A549 (cell line): ENCODE data around the gene SLC45A3. TPM values are rescaled to one million over a fixed set of nuclear protein-coding genes. Genes with fewer than 3 reads are reported as not detected.

Source experiments
- ATAC-seq, 2 experiments: fragments of 200-7000 bp in 1 of 2; fragments of >200 bp in 1 of 2; cut with Nextera tagmentation in 1 of 2; cut with Tn5 transposase in 1 of 2; 3 replicates each; pipeline versions ENCODE4 v1.8.0 to v1.9.1; 2018 to 2020; ENCODE audit warnings: mild to moderate bottlenecking in 1 of 2, moderate library complexity in 1 of 2
- CTCF ChIA-PET: fragments of 300-600 bp; sonication (Branson Sonifier 250); formaldehyde crosslinking; extraction: SDS; loops from one replicate; lab custom pipeline; 2021; ENCODE audit warnings: antibody characterized with exemption, inconsistent platforms; lab: Yijun Ruan, JAX
- POLR2A ChIA-PET: fragments of 350-600 bp; formaldehyde crosslinking; extraction: SDS; loops from one replicate; lab custom pipeline; 2021; ENCODE audit warnings: antibody characterized with exemption, inconsistent platforms; lab: Yijun Ruan, JAX
- DNase-seq, 2 experiments: peaks; one replicate each; pipeline versions ENCODE4 v3.0.0 to v3.0.0-alpha.2; 2011 to 2016; ENCODE audit warnings: low read depth in 1 of 2, low spot score in 1 of 2
- FAIRE-seq: peaks from 2 replicates; lab custom pipeline; 2011; peaks lifted over from hg19 to GRCh38; lab: Jason Lieb, UNC
- H3K27ac ChIP-seq, 2 experiments: fragments of >200 bp; sonication (Bioruptor Twin); formaldehyde crosslinking; 3 replicates each; pipeline ENCODE4 v1.5.1; 2016 to 2017
- H3K4me1 ChIP-seq: fragments of >200 bp; sonication (Bioruptor Twin); formaldehyde crosslinking; 3 replicates; pipeline ENCODE4 v1.6.1; 2016
- H3K4me2 ChIP-seq: fragments of >200 bp; sonication (Bioruptor Twin); formaldehyde crosslinking; 3 replicates; pipeline ENCODE4 v1.6.1; 2016
- H3K4me3 ChIP-seq: fragments of >200 bp; sonication (Bioruptor Twin); formaldehyde crosslinking; 3 replicates; pipeline ENCODE4 v1.5.1; 2016
- H3K9me3 ChIP-seq: fragments of >200 bp; sonication (Bioruptor Twin); formaldehyde crosslinking; 3 replicates; pipeline ENCODE4 v1.6.1; 2016
- CBX2 ChIP-seq: fragments of 200-600 bp; sonication (generic); IDR thresholded peaks from 2 replicates; pipeline ENCODE4 v1.6.1; 2016; ENCODE audit warnings: low read depth, mild to moderate bottlenecking, borderline replicate concordance
- CBX8 ChIP-seq: fragments of 200-600 bp; sonication (generic); IDR thresholded peaks from 2 replicates; pipeline ENCODE4 v1.6.1; 2016
- CEBPB ChIP-seq, 2 experiments: fragments of >200 bp in 1 of 2; sonication (Bioruptor Twin) in 1 of 2; formaldehyde crosslinking in 1 of 2; IDR thresholded peaks; 2 replicates each; pipeline ENCODE4 v1.6.1; 2012 to 2016
- CHD4 ChIP-seq: fragments of 200-600 bp; sonication (generic); IDR thresholded peaks from 2 replicates; pipeline ENCODE4 v1.6.1; 2016; ENCODE audit warnings: antibody characterized with exemption, mild to moderate bottlenecking, borderline replicate concordance
- E2F6 ChIP-seq: IDR thresholded peaks from 2 replicates; pipeline ENCODE4 v1.6.1; 2012; ENCODE audit warnings: low read depth, borderline replicate concordance
- EHF ChIP-seq: fragments of 250-450 bp; sonication (Bioruptor Pico); IDR thresholded peaks from 2 replicates; pipeline ENCODE4 v1.5.0; 2020; ENCODE audit warnings: mild to moderate bottlenecking
- EP300 ChIP-seq, 2 experiments: fragments of >200 bp; sonication (Bioruptor Twin); formaldehyde crosslinking; IDR thresholded peaks; 2 replicates in 1 of 2; 3 replicates in 1 of 2; pipeline ENCODE4 v1.6.1; 2016 to 2017
- FOSL2 ChIP-seq, 2 experiments: fragments of 450-650 bp in 1 of 2; fragments of >200 bp in 1 of 2; sonication (Bioruptor Twin) in 1 of 2; formaldehyde crosslinking; IDR thresholded peaks; 2 replicates each; pipeline versions ENCODE4 v1.5.0 to v1.6.1; 2016 to 2020; ENCODE audit warnings: mild to moderate bottlenecking in 1 of 2, moderate library complexity in 1 of 2
- FOXS1 ChIP-seq: fragments of 250-450 bp; sonication (Bioruptor Pico); IDR thresholded peaks from 2 replicates; pipeline ENCODE4 v1.5.0; 2020; ENCODE audit warnings: mild to moderate bottlenecking, moderate library complexity
- GATA3 ChIP-seq: IDR thresholded peaks from 2 replicates; pipeline ENCODE4 v1.6.1; 2012; ENCODE audit warnings: borderline replicate concordance
- HDAC2 ChIP-seq: fragments of 200-600 bp; sonication (generic); IDR thresholded peaks from 2 replicates; pipeline ENCODE4 v1.6.1; 2016
- HES2 ChIP-seq: fragments of >200 bp; sonication (Bioruptor Twin); formaldehyde crosslinking; IDR thresholded peaks from 2 replicates; pipeline ENCODE4 v1.6.1; 2016
- HEYL ChIP-seq: fragments of 250-450 bp; sonication (Bioruptor Pico); IDR thresholded peaks from 2 replicates; pipeline ENCODE4 v1.8.0; 2021; ENCODE audit warnings: mild to moderate bottlenecking, moderate library complexity
- HMGXB4 ChIP-seq: fragments of 250-450 bp; sonication (Bioruptor Pico); IDR thresholded peaks from 2 replicates; pipeline ENCODE4 v1.5.0; 2021; ENCODE audit warnings: mild to moderate bottlenecking, moderate library complexity, borderline replicate concordance
- JUN ChIP-seq, 2 experiments: fragments of >200 bp; sonication (Bioruptor Twin); formaldehyde crosslinking; IDR thresholded peaks; 2 replicates in 1 of 2; 3 replicates in 1 of 2; pipeline ENCODE4 v1.6.1; 2016 to 2017
- JUNB ChIP-seq: fragments of >200 bp; sonication (Bioruptor Twin); formaldehyde crosslinking; IDR thresholded peaks from 2 replicates; pipeline ENCODE4 v1.6.1; 2016
- KDM1A ChIP-seq: fragments of 200-600 bp; sonication (generic); IDR thresholded peaks from 2 replicates; pipeline ENCODE4 v1.6.1; 2016; ENCODE audit warnings: low read depth, mild to moderate bottlenecking
- KDM5A ChIP-seq: fragments of 200-600 bp; sonication (generic); IDR thresholded peaks from 2 replicates; pipeline ENCODE4 v1.6.1; 2016; ENCODE audit warnings: antibody characterized with exemption, mild to moderate bottlenecking
- POLR2A ChIP-seq: IDR thresholded peaks from 2 replicates; pipeline ENCODE4 v1.6.1; 2012; ENCODE audit warnings: mild to moderate bottlenecking, low read length
- POLR2AphosphoS2 ChIP-seq: conservative IDR thresholded peaks from 2 replicates; pipeline ENCODE4 v1.6.1; 2012; ENCODE audit warnings: low read length, improper control_type of control experiment, inconsistent platforms
- RARB ChIP-seq: fragments of 250-450 bp; sonication (Bioruptor Pico); IDR thresholded peaks from 2 replicates; pipeline ENCODE4 v1.8.0; 2021; ENCODE audit warnings: mild to moderate bottlenecking, moderate library complexity
- RCOR1 ChIP-seq: fragments of 150-350 bp; IDR thresholded peaks from 2 replicates; pipeline ENCODE4 v1.6.1; 2014; ENCODE audit warnings: antibody characterized with exemption, low read length, low read depth
- RFX5 ChIP-seq: fragments of 450-650 bp; IDR thresholded peaks from 2 replicates; pipeline ENCODE4 v1.7.1; 2014; ENCODE audit warnings: antibody characterized with exemption, mild to moderate bottlenecking, moderate library complexity
- TFCP2L1 ChIP-seq: fragments of 250-450 bp; sonication (Bioruptor Pico); IDR thresholded peaks from 2 replicates; pipeline ENCODE4 v1.5.0; 2021; ENCODE audit warnings: mild to moderate bottlenecking
- TP53 ChIP-seq: fragments of 250-450 bp; sonication (Bioruptor Pico); IDR thresholded peaks from 2 replicates; pipeline ENCODE4 v1.5.0; 2021; ENCODE audit warnings: mild to moderate bottlenecking, moderate library complexity
- ZC3H11A ChIP-seq: fragments of 450-650 bp; IDR thresholded peaks from 2 replicates; pipeline ENCODE4 v1.6.1; 2014; ENCODE audit warnings: antibody characterized with exemption, mild to moderate bottlenecking
- WGBS: methylation state at CpG from one replicate; pipeline ENCODE4 v1.1.6; 2017; ENCODE audit errors: missing lambda C conversion rate; 5-methylcytosine and 5-hydroxymethylcytosine counted together
- polyA plus RNA-seq, 4 experiments: library from polyadenylated mRNA; depleted of rRNA in 3 of 4; stranded (reverse); fragments of >200 nt; fragmentation: RNase III in 1 of 4; extraction: RNeasy Plus Mini Kit Qiagen cat#74134 plus additional on column Dnase treatment in 1 of 4; gene quantifications; 2 replicates in 3 of 4; 3 replicates in 1 of 4; pipeline ENCODE4 v1.2.3, GENCODE V29; 2011 to 2017
- TF ChIP-seq, protein P1 (sequence below): IDR thresholded peaks from 2 replicates; pipeline ENCODE4 v1.6.1; 2012
- TF ChIP-seq, protein P2 (sequence below): IDR thresholded peaks from 2 replicates; pipeline ENCODE4 v1.6.1; 2012
- TF ChIP-seq, protein P3 (sequence below): fragments of >200 bp; sonication (Bioruptor Twin); formaldehyde crosslinking; IDR thresholded peaks from 3 replicates; pipeline ENCODE4 v1.6.1; 2016

Gene SLC45A3
- polyA plus RNA-seq, 2 of the 4 experiments (the other 2 are of a cell fraction), result 2.8 to 3.4 TPM

GRCh38 chr1:205719015-205719414, 38.7 kb upstream of the SLC45A3 start:
- ATAC-seq, result no peak
- no peak for FAIRE-seq
- no peak overlapping the region for H3K4me2 ChIP-seq
- no peak for TF ChIP-seq JUNB
- TF ChIP-seq RCOR1, result no peak
- TF ChIP-seq FOSL2 (IDR thresholded peaks at IDR 0.05), result no peak
- TF ChIP-seq FOSL2 (CRISPR knock-in tag; IDR thresholded peaks at IDR 0.05), result no peak
- TF ChIP-seq CBX8, result no peak
- no peak for TF ChIP-seq E2F6
- TF ChIP-seq, protein P1, sequence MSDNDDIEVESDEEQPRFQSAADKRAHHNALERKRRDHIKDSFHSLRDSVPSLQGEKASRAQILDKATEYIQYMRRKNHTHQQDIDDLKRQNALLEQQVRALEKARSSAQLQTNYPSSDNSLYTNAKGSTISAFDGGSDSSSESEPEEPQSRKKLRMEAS, result no peak
- TF ChIP-seq JUN (IDR thresholded peaks at IDR 0.05), result no peak
- no peak for TF ChIP-seq HEYL
- TF ChIP-seq KDM1A, result no peak
- no peak for TF ChIP-seq CHD4
- no peak for TF ChIP-seq EP300 (IDR thresholded peaks at IDR 0.05)
- no peak for TF ChIP-seq TP53 (CRISPR knock-in tag)
- TF ChIP-seq, protein P2, sequence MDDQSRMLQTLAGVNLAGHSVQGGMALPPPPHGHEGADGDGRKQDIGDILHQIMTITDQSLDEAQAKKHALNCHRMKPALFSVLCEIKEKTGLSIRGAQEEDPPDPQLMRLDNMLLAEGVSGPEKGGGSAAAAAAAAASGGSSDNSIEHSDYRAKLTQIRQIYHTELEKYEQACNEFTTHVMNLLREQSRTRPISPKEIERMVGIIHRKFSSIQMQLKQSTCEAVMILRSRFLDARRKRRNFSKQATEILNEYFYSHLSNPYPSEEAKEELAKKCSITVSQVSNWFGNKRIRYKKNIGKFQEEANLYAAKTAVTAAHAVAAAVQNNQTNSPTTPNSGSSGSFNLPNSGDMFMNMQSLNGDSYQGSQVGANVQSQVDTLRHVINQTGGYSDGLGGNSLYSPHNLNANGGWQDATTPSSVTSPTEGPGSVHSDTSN, result no peak
- no peak for TF ChIP-seq POLR2A
- TF ChIP-seq HDAC2, result no peak
- TF ChIP-seq RFX5, result no peak
- TF ChIP-seq TFCP2L1 (CRISPR knock-in tag), result no peak
- no peak for DNase-seq
- H3K4me3 ChIP-seq, result no peak overlapping the region
- CTCF ChIA-PET, result interaction anchor here (1.1 to 9.2 kb wide), 3 partner anchors 9 to 87 kb away, joined by 3 to 97 read pairs (median 5); partner anchors contain the start of gene ELK4
- WGBS, result 89% methylated on average over 3 of the region's 3 CpGs
- peaks cover 8% of the 10 kb centered on the region; the same call in 2 of the 3 replicates for H3K4me1 ChIP-seq
- H3K27ac ChIP-seq, result no peak overlapping the region
- POLR2A ChIA-PET, result no interaction called here
- H3K9me3 ChIP-seq, result no peaks in the 10 kb centered on the region

DNA sequence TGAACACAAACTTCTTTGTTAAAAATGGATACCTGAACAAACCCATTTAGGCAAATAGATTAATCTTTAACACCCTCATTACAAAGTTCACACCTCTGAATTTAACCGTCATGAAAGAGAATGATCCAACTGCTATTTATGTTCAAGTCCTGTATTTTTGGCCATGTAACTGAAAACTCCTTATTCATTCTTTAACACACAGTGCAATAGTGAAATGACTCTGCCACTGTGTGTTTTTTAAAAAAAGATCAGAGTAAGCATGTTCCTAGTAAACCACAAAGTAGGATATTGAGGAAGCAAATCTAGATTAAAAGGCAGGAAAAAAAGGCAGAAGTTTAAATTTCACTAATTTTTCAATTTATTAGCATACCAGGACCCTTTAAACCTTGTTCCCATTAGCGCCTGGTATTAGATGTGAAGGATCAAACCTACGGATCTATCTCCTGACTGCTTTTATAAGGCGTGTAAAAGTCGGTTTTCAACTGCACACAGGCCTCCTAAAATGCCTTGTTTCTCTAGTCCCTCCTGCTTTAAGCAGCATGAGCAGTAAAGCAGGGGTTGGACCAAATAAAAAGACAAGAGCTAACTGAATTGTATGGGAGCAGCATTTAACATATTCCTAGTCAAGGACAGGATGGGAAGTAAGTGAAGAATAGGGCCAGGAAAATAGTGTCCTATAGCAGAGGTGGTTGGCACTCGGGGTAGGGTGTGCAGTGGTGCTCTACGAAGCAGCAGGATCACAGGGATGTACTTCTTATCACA, 36.2 kb upstream of the SLC45A3 start:
- peaks cover 10% of the 10 kb centered on the region; the same call in 2 of the 3 replicates for H3K4me1 ChIP-seq
- CTCF ChIA-PET, result interaction anchor here (1.2 kb wide), 1 partner anchor 125 kb away, joined by 5 read pairs; no protein-coding TSS in a partner anchor
- TF ChIP-seq POLR2A, result no peak
- no peak for TF ChIP-seq ZC3H11A
- TF ChIP-seq CBX8, result no peak
- no peak for TF ChIP-seq JUNB
- TF ChIP-seq CBX2, result no peak
- TF ChIP-seq, protein P2, result no peak
- no peak for TF ChIP-seq RARB
- TF ChIP-seq, all 56 proteins: peak for 0
- POLR2A ChIA-PET, result no interaction called here
- Histone ChIP-seq H3K27ac (no peak overlapping the region), H3K9me3 (no peaks in the 10 kb centered on the region), H3K4me2 (no peak overlapping the region), H3K4me3 (no peak overlapping the region)
- DNase-seq (no peak), FAIRE-seq (no peak), ATAC-seq (no peak)
- WGBS, result 90% methylated on average over 7 of the region's 7 CpGs

DNA sequence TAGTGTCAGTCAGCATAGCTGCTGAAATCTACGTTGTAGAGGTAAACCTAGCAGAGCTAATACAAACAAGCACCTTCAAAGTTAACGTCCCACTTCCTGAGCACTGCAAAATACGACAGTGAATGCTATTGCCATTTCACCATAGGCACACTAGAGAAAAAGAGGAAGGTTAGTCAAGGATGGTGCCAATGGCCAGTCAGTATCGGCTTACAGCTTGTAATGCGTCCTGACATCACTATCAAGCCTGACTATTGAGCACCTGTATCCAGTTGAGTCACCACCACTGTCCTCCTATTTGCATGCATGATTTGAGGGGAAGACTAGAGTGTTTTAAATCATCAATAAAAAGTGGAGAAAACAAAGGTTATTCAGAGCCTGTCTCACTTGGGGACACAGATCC, 35.3 kb upstream of the SLC45A3 start:
- DNase-seq (no peak), ATAC-seq (no peak), FAIRE-seq (no peak)
- ChIA-PET CTCF (interaction anchor here (1.1 to 8.3 kb wide), 3 partner anchors 58 to 192 kb away, joined by 3 to 230 read pairs (median 14); no protein-coding TSS in a partner anchor), POLR2A (no interaction called here)
- WGBS, result 93% methylated on average over 5 of the region's 5 CpGs
- H3K27ac ChIP-seq, result no peak overlapping the region
- H3K4me2 ChIP-seq, result no peak overlapping the region
- H3K4me3 ChIP-seq, result no peak overlapping the region
- H3K4me1 ChIP-seq, result peaks cover 10% of the 10 kb centered on the region; the same call in 2 of the 3 replicates
- no peaks in the 10 kb centered on the region for H3K9me3 ChIP-seq
- TF ChIP-seq, protein P3, sequence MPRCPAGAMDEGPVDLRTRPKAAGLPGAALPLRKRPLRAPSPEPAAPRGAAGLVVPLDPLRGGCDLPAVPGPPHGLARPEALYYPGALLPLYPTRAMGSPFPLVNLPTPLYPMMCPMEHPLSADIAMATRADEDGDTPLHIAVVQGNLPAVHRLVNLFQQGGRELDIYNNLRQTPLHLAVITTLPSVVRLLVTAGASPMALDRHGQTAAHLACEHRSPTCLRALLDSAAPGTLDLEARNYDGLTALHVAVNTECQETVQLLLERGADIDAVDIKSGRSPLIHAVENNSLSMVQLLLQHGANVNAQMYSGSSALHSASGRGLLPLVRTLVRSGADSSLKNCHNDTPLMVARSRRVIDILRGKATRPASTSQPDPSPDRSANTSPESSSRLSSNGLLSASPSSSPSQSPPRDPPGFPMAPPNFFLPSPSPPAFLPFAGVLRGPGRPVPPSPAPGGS, result no peak
- no peak for TF ChIP-seq TP53 (CRISPR knock-in tag)
- no peak for TF ChIP-seq HES2
- TF ChIP-seq POLR2AphosphoS2, result no peak
- no peak for TF ChIP-seq KDM5A
- no peak for TF ChIP-seq KDM1A
- no peak for TF ChIP-seq FOSL2 (IDR thresholded peaks at IDR 0.05)
- TF ChIP-seq FOSL2 (CRISPR knock-in tag; IDR thresholded peaks at IDR 0.05), result no peak
- TF ChIP-seq EHF (CRISPR knock-in tag), result no peak
- TF ChIP-seq HMGXB4, result no peak
- no peak for TF ChIP-seq JUN (IDR thresholded peaks at IDR 0.05)
- TF ChIP-seq GATA3, result no peak
- TF ChIP-seq FOXS1 (CRISPR knock-in tag), result no peak
- no peak for TF ChIP-seq CEBPB (IDR thresholded peaks at IDR 0.05)
- TF ChIP-seq HDAC2, result no peak
